Measurements from ENCODE around the gene ABHD11. TPM values are rescaled to one million over a fixed set of nuclear protein-coding genes. Genes with fewer than 3 reads are reported as not detected.

Gene ABHD11
- total and polyA plus RNA-seq, 4 donors = 9.9 to 22.3 (median 15.8) TPM

DNA sequence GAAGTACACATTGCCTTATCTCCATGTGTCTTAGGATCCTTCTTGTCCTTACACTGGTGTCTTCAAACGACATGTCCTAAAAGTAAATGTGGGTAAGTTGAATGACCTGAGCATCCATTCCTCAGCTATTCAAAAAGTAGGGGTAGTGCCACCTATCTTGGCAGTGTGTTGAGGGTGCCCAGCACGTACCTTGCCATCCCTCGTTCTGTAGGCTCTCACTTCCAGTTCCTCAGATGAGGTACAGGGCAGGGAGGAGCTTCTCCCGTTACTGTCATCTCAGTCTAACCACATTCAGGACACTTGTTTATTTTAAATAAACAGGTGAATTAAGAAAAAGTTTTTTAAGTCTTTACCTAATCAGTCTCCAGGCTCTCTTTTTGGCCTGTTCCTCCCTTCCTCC is 42.2 kb downstream of the ABHD11 start:
- Histone ChIP-seq H3K27me3 (ENCODE audit: control insufficient read depth, insufficient read depth, low read length) (no peaks in the 10 kb centered on the region), H3K9me3 (ENCODE audit: control insufficient read depth, insufficient read depth, low read length) (no peaks in the 10 kb centered on the region), H3K27ac (ENCODE audit: low read depth, low read length) (no peak overlapping the region), H3K4me1 (ENCODE audit: control insufficient read depth, insufficient read depth, low read length) (no peaks in the 10 kb centered on the region), H3K4me3 (ENCODE audit: low read depth, low read length) (no peak overlapping the region), H3K36me3 (ENCODE audit: control insufficient read depth, insufficient read depth, low read length) (peaks cover 86% of the 10 kb centered on the region)
- WGBS (ENCODE audit: insufficient coverage) = no CpG with 5 or more reads among the region's 4 CpGs
- no peak for DNase-seq (ENCODE audit: low read depth in 4 of 6, low spot score in 6 of 6)

DNA sequence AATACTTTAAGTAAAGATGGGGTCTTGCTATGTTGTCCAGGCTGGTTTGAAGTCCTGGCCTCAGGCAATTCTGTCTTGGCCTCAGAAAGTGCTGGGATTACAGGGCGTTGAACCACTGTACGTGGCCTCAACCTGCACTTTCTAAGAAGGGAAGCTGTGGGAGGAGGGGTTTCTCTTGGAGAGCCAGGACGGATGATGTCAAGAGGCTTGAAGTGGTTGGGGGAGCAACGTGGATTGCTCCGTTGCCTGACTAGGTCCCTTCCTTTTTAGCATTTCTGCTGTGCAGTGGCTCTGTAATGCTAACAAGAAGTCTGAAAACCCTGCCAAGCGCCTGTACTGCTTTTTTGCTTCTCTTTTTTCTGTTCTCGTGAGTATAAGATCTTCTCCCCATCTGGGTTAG is 48.0 kb downstream of the ABHD11 start:
- no peaks in the 10 kb centered on the region for H3K4me1 ChIP-seq (ENCODE audit: control insufficient read depth, insufficient read depth, low read length)
- H3K27me3 ChIP-seq (ENCODE audit: control insufficient read depth, insufficient read depth, low read length) = no peaks in the 10 kb centered on the region
- H3K36me3 ChIP-seq (ENCODE audit: control insufficient read depth, insufficient read depth, low read length) = peaks cover 81% of the 10 kb centered on the region
- DNase-seq (ENCODE audit: low read depth in 4 of 6, low spot score in 6 of 6) = no peak
- H3K9me3 ChIP-seq (ENCODE audit: control insufficient read depth, insufficient read depth, low read length) = no peaks in the 10 kb centered on the region
- H3K4me3 ChIP-seq (ENCODE audit: low read depth, low read length) = no peak overlapping the region
- no peak overlapping the region for H3K27ac ChIP-seq (ENCODE audit: low read depth, low read length)
- WGBS (ENCODE audit: insufficient coverage) = 89% methylated on average over 5 of the region's 7 CpGs

DNA sequence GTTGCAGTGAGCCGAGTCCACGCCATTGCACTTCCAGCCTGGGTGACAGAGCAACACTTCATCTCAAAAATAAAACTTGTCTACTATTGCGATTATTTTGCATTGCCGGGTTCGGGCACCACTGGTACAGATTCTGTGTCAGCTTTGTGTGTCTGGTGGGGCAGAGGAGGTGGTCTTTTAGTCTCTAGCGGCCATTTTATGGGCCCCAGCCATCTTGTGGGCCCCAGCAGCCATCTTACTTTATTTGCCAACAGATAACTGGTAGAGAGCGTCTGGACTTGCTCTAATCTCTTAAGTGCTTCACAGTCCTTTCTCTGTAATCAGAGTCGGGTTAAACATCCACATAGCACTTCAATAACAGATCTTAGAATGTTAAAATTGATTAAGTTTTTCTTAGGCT is 50.3 kb downstream of the ABHD11 start:
- Histone ChIP-seq H3K4me3 (ENCODE audit: low read depth, low read length) (no peak overlapping the region), H3K27me3 (ENCODE audit: control insufficient read depth, insufficient read depth, low read length) (no peaks in the 10 kb centered on the region), H3K4me1 (ENCODE audit: control insufficient read depth, insufficient read depth, low read length) (peaks cover 16% of the 10 kb centered on the region), H3K36me3 (ENCODE audit: control insufficient read depth, insufficient read depth, low read length) (peaks cover 62% of the 10 kb centered on the region), H3K27ac (ENCODE audit: low read depth, low read length) (no peak overlapping the region), H3K9me3 (ENCODE audit: control insufficient read depth, insufficient read depth, low read length) (no peaks in the 10 kb centered on the region)
- 97% methylated on average over 6 of the region's 8 CpGs for WGBS (ENCODE audit: insufficient coverage)
- no peak for DNase-seq (ENCODE audit: low read depth in 4 of 6, low spot score in 6 of 6)

Small RNAs within 50 kb of the gene (small RNA-seq; reads per million reads assigned to genes)
- gene MIR4284 (ENCODE audit: low replicate concordance) = 0.32 reads per million, percentile 32 among the genes with 10 or more reads in this experiment
- gene RN7SL265P (ENCODE audit: low replicate concordance) = not detected

Other genes starting within 250 kb of the ABHD11 start
- gene BAZ1B, start 216.5 kb downstream of the ABHD11 start, total RNA-seq = 10 to 100 TPM; 49.6 to 63.9 TPM
- gene BAZ1B, start 216.5 kb downstream of the ABHD11 start, polyA plus RNA-seq (ENCODE audit: insufficient read length in 2 of 2) = 10 to 100 TPM; 42.8 to 50.6 TPM
- 10 to 100 TPM in 1 of 2 donors, 1 to 10 TPM in 1; 8.2 to 11.3 TPM for gene BCL7B, start 181.1 kb downstream of the ABHD11 start, total RNA-seq
- 10 to 100 TPM; 41.5 to 42.5 TPM for gene BCL7B, start 181.1 kb downstream of the ABHD11 start, polyA plus RNA-seq (ENCODE audit: insufficient read length in 2 of 2)
- gene TBL2, start 160.2 kb downstream of the ABHD11 start, total RNA-seq = 10 to 100 TPM; 45.2 to 50.3 TPM
- 10 to 100 TPM; 32.3 to 36.8 TPM for gene TBL2, start 160.2 kb downstream of the ABHD11 start, polyA plus RNA-seq (ENCODE audit: insufficient read length in 2 of 2)
- 1 to 10 TPM in 1 of 2 donors, under 1 TPM in 1; 0.55 to 1.5 TPM for gene MLXIPL, start 114.3 kb downstream of the ABHD11 start, total RNA-seq
- 1 to 10 TPM; 2.9 to 4.4 TPM for gene MLXIPL, start 114.3 kb downstream of the ABHD11 start, polyA plus RNA-seq (ENCODE audit: insufficient read length in 2 of 2)
- gene VPS37D, start 71.0 kb downstream of the ABHD11 start, total RNA-seq = 10 to 100 TPM in 1 of 2 donors, 1 to 10 TPM in 1; 8.9 to 13.6 TPM
- 10 to 100 TPM; 28.3 to 29.2 TPM for gene VPS37D, start 71.0 kb downstream of the ABHD11 start, polyA plus RNA-seq (ENCODE audit: insufficient read length in 2 of 2)
- gene DNAJC30, start 55.3 kb downstream of the ABHD11 start, total RNA-seq = 1 to 10 TPM; 3.5 to 6.6 TPM
- 10 to 100 TPM; 13.2 to 13.5 TPM for gene DNAJC30, start 55.3 kb downstream of the ABHD11 start, polyA plus RNA-seq (ENCODE audit: insufficient read length in 2 of 2)
- gene BUD23, start 55.2 kb downstream of the ABHD11 start, total RNA-seq = 10 to 100 TPM; 24.6 to 37.5 TPM
- 100 to 1,000 TPM in 1 of 2 donors, 10 to 100 TPM in 1; 74.1 to 107 TPM for gene BUD23, start 55.2 kb downstream of the ABHD11 start, polyA plus RNA-seq (ENCODE audit: insufficient read length in 2 of 2)
- 10 to 100 TPM; 15.6 to 25.8 TPM for gene STX1A, start 19.1 kb downstream of the ABHD11 start, total RNA-seq
- 10 to 100 TPM; 57.4 to 65.9 TPM for gene STX1A, start 19.1 kb downstream of the ABHD11 start, polyA plus RNA-seq (ENCODE audit: insufficient read length in 2 of 2)
- 1 to 10 TPM in 1 of 2 donors, not detected in 1; 3.9 TPM for gene CLDN3, start 31.5 kb upstream of the ABHD11 start, total RNA-seq
- under 1 TPM; 0.67 to 0.81 TPM for gene CLDN3, start 31.5 kb upstream of the ABHD11 start, polyA plus RNA-seq (ENCODE audit: insufficient read length in 2 of 2)
- 1 to 10 TPM in 1 of 2 donors, under 1 TPM in 1; 0.20 to 2.6 TPM for gene CLDN4, start 92.2 kb upstream of the ABHD11 start, total RNA-seq
- 1 to 10 TPM in 1 of 2 donors, under 1 TPM in 1; 0.25 to 1.3 TPM for gene CLDN4, start 92.2 kb upstream of the ABHD11 start, polyA plus RNA-seq (ENCODE audit: insufficient read length in 2 of 2)
- 1 to 10 TPM in 1 of 2 donors, under 1 TPM in 1; 0.79 to 4.2 TPM for gene METTL27, start 103.7 kb upstream of the ABHD11 start, total RNA-seq
- gene METTL27, start 103.7 kb upstream of the ABHD11 start, polyA plus RNA-seq (ENCODE audit: insufficient read length in 2 of 2) = under 1 TPM; 0.49 to 0.66 TPM
- not detected for gene TMEM270, start 122.4 kb upstream of the ABHD11 start, total RNA-seq
- gene TMEM270, start 122.4 kb upstream of the ABHD11 start, polyA plus RNA-seq (ENCODE audit: insufficient read length in 2 of 2) = not detected

All from spinal cord (tissue), 10 donors.